CD4-positive, alpha-beta T cell (primary cell): Measurements from ENCODE around the gene TGIF2. TPM values are rescaled to one million over a fixed set of nuclear protein-coding genes. Genes with fewer than 3 reads are reported as not detected.

Experiments used
- ATAC-seq: fragments of 200-7000 bp; cut with Tn5 transposase; one replicate; pipeline ENCODE4 v1.10.0; 2022; ENCODE audit warnings: mild to moderate bottlenecking; ENCODE audit not compliant: poor library complexity
- CTCF ChIA-PET: fragments of 350-600 bp; sonication (Branson Sonifier 250); formaldehyde crosslinking; loops from one replicate; lab custom pipeline; 2021; ENCODE audit warnings: antibody characterized with exemption, inconsistent platforms; lab: Charles Lee
- POLR2A ChIA-PET: fragments of 350-600 bp; sonication (Branson Sonifier 250); formaldehyde crosslinking; loops from one replicate; lab custom pipeline; 2021; ENCODE audit warnings: antibody characterized with exemption, inconsistent platforms; lab: Charles Lee
- DNase-seq, 14 experiments: peaks; one replicate each; pipeline ENCODE4 v3.0.0-alpha.2; 2013 to 2020; ENCODE audit warnings: mixed read lengths in 2 of 14
- H3K27ac ChIP-seq, 2 donors: one replicate each; pipeline versions ENCODE4 v1.5.1 to v1.7.0; 2013; ENCODE audit warnings: low read length in 2 of 2, low read depth in 1 of 2, mild to moderate bottlenecking in 1 of 2
- H3K27me3 ChIP-seq, 2 experiments: 1 replicate in 1 of 2; 2 replicates in 1 of 2; pipeline versions ENCODE4 v1.6.1 to v1.7.0; 2013; ENCODE audit warnings: low read length in 2 of 2, control low read depth in 1 of 2, mild to moderate bottlenecking in 1 of 2, moderate library complexity in 1 of 2; ENCODE audit not compliant: insufficient read depth in 2 of 2, control insufficient read depth in 1 of 2
- H3K36me3 ChIP-seq: one replicate; pipeline ENCODE4 v1.6.1; 2013; ENCODE audit warnings: low read length, control low read depth; ENCODE audit not compliant: insufficient read depth
- H3K4me1 ChIP-seq: one replicate; pipeline ENCODE4 v1.6.1; 2013; ENCODE audit warnings: low read length, control low read depth; ENCODE audit not compliant: insufficient read depth
- H3K4me3 ChIP-seq: one replicate; pipeline ENCODE4 v1.5.1; 2013; ENCODE audit warnings: mild to moderate bottlenecking, low read length, moderate library complexity
- H3K9me3 ChIP-seq, 2 experiments: 1 replicate in 1 of 2; 2 replicates in 1 of 2; pipeline versions ENCODE4 v1.6.1 to v1.7.0; 2013; ENCODE audit warnings: low read length in 2 of 2, mild to moderate bottlenecking in 2 of 2, control low read depth in 1 of 2, moderate library complexity in 1 of 2; ENCODE audit not compliant: control insufficient read depth in 1 of 2, insufficient read depth in 1 of 2
- H3K27ac Mint-ChIP-seq: one replicate; pipeline ENCODE4 v1.8.0; 2020; ENCODE audit warnings: mixed read lengths
- H3K27me3 Mint-ChIP-seq: one replicate; pipeline ENCODE4 v1.8.0; 2021; ENCODE audit warnings: mixed read lengths
- H3K36me3 Mint-ChIP-seq: one replicate; pipeline ENCODE4 v1.8.0; 2021; ENCODE audit warnings: low read depth, mixed read lengths
- H3K4me1 Mint-ChIP-seq: one replicate; pipeline ENCODE4 v1.8.0; 2021; ENCODE audit warnings: low read depth, mixed read lengths
- H3K4me3 Mint-ChIP-seq: one replicate; pipeline ENCODE4 v1.8.0; 2020; ENCODE audit warnings: mild to moderate bottlenecking, mixed read lengths
- H3K9me3 Mint-ChIP-seq: one replicate; pipeline ENCODE4 v1.8.0; 2020; ENCODE audit warnings: mixed read lengths
- intact Hi-C, 2 experiments: fragments of 100-400 bp; cut with DNase I in 1 of 2; cut with micrococcal nuclease in 1 of 2; formaldehyde crosslinking; loops; one replicate each; pipeline versions ENCODE4 v1.15.1 to v1.9.0; 2023 to 2025; cut with DNase I, micrococcal nuclease
- total RNA-seq, 174 experiments: library from RNA in 2 of 174; stranded (reverse) in 2 of 174; gene quantifications; one replicate each; pipeline ENCODE4 v1.2.3 and lab custom pipeline; 2021 to 2026
- TF ChIP-seq, protein P1 (sequence below): fragments of 200-600 bp; IDR thresholded peaks from one replicate; pipeline ENCODE4 v1.8.0; 2022; ENCODE audit warnings: antibody characterized with exemption, mild to moderate bottlenecking

Gene TGIF2
- total RNA-seq, 2 experiments from 2014 or later, result 29.2 to 34.5 TPM

DNA sequence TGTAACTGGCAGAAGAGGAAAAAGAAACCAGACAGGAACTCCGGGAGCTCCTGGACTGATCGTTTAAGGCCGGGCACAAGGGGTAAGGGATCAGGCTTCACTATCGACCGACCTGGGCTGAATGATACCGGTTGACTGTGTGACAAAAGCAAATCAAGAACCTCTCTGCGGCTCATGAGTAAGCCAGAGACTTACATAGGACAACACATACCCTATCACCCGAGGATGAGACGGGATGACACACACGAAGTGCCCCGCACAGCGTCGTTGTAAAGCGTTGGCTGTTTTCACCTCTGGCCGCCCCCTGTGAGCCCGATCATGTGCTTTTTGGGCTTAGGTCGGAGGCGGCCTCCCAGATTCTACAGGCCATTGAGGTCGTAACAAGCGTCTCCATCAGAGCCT, 695 bp upstream of the TGIF2 start:
- intact Hi-C loops, result loop anchor here (1.0 to 5.0 kb wide), 5 partner anchors 16 to 110 kb away; partner anchors contain the start of gene RAB5IF (in 2 of the 2)
- H3K27me3 ChIP-seq, result no peaks in the 10 kb centered on the region

DNA sequence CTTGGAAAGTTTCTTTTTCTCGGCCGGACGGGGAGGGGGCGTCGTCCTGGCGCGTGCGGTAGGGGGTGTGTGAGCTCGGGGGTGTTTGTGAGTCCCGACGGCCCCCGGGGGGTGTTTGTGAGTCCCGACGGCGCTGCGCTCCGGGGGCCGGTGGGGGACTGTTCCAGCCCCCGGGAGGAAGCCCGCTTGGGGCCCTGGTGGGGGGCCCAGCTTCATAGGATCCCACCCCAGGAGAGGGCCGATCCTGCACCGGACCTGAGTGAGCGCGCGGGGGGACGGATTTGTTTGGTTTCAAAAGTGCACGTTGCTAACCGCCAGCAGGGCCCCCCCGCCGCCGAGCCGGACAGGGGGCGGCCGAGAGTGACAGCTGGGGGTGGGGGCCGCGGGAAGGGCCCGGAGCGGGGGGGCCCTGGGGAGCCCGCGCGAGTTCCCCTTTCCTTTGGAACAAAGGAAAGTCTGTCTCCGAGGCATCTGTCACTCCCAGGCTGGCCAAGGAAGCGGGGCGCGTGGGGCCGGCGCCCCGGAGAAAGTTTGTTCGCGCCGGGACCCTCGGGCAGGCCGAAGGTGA, 485 bp downstream of the TGIF2 start:
- peaks cover 26% of the 10 kb centered on the region for H3K36me3 Mint-ChIP-seq
- H3K4me3 ChIP-seq, result peak overlapping the region; percentile 97
- H3K27me3 ChIP-seq, result no peaks in the 10 kb centered on the region
- ChIA-PET POLR2A (interaction anchor here (0.7 to 8.2 kb wide), 18 partner anchors 13 to 954 kb away, joined by 3 to 121 read pairs (median 6); partner anchors contain the start of genes BLCAP, DSN1, RAB5IF and RBM39), CTCF (interaction anchor here (1.0 to 8.5 kb wide), 4 partner anchors 10 to 39 kb away, joined by 3 to 57 read pairs (median 15); partner anchors contain the start of gene RAB5IF)
- DNase-seq, result peak in 7 of 14 experiments; percentile 12 to 68 (median 46)
- no peaks in the 10 kb centered on the region for H3K27me3 Mint-ChIP-seq
- H3K9me3 Mint-ChIP-seq, result no peaks in the 10 kb centered on the region
- H3K4me1 ChIP-seq, result peaks cover 45% of the 10 kb centered on the region
- H3K27ac Mint-ChIP-seq, result peak overlapping the region; percentile 97
- intact Hi-C loops, result loop anchor here (1.0 to 5.0 kb wide), 5 partner anchors 17 to 523 kb away; partner anchors contain the start of gene RAB5IF (in 2 of the 2)
- H3K4me1 Mint-ChIP-seq, result peaks cover 40% of the 10 kb centered on the region
- H3K9me3 ChIP-seq, result no peaks in the 10 kb centered on the region
- H3K27ac ChIP-seq, result peak overlapping the region; percentile 100
- peak overlapping the region; percentile 75 for H3K4me3 Mint-ChIP-seq
- peaks cover 6% of the 10 kb centered on the region for H3K36me3 ChIP-seq
- TF ChIP-seq, protein P1, sequence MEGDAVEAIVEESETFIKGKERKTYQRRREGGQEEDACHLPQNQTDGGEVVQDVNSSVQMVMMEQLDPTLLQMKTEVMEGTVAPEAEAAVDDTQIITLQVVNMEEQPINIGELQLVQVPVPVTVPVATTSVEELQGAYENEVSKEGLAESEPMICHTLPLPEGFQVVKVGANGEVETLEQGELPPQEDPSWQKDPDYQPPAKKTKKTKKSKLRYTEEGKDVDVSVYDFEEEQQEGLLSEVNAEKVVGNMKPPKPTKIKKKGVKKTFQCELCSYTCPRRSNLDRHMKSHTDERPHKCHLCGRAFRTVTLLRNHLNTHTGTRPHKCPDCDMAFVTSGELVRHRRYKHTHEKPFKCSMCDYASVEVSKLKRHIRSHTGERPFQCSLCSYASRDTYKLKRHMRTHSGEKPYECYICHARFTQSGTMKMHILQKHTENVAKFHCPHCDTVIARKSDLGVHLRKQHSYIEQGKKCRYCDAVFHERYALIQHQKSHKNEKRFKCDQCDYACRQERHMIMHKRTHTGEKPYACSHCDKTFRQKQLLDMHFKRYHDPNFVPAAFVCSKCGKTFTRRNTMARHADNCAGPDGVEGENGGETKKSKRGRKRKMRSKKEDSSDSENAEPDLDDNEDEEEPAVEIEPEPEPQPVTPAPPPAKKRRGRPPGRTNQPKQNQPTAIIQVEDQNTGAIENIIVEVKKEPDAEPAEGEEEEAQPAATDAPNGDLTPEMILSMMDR, result no peak
- ATAC-seq, result peak; percentile 0

More for the DNA sequence above, 695 bp upstream of the TGIF2 start:
- Histone ChIP-seq H3K36me3 (no peaks in the 10 kb centered on the region), H3K9me3 (no peaks in the 10 kb centered on the region), H3K4me3 (peak overlapping the region; percentile 59), H3K27ac (peak overlapping the region; percentile 94 to 96), H3K4me1 (peaks cover 41% of the 10 kb centered on the region)
- peak; percentile 66 for ATAC-seq
- Mint-ChIP-seq H3K27me3 (no peaks in the 10 kb centered on the region), H3K36me3 (peaks cover 21% of the 10 kb centered on the region), H3K27ac (peak overlapping the region; percentile 97), H3K4me1 (peaks cover 40% of the 10 kb centered on the region), H3K9me3 (no peaks in the 10 kb centered on the region), H3K4me3 (peak overlapping the region; percentile 95)
- TF ChIP-seq, protein P1, result no peak
- ChIA-PET CTCF (interaction anchor here (1.0 to 8.5 kb wide), 5 partner anchors 12 to 32 kb away, joined by 3 to 57 read pairs (median 4); partner anchors contain the start of gene RAB5IF), POLR2A (interaction anchor here (0.8 to 8.2 kb wide), 12 partner anchors 14 to 830 kb away, joined by 3 to 121 read pairs (median 6); partner anchors contain the start of genes RAB5IF, RBM39, SCAND1 and SLA2)
- peak; percentile 46 to 90 (median 62) for DNase-seq

DNA sequence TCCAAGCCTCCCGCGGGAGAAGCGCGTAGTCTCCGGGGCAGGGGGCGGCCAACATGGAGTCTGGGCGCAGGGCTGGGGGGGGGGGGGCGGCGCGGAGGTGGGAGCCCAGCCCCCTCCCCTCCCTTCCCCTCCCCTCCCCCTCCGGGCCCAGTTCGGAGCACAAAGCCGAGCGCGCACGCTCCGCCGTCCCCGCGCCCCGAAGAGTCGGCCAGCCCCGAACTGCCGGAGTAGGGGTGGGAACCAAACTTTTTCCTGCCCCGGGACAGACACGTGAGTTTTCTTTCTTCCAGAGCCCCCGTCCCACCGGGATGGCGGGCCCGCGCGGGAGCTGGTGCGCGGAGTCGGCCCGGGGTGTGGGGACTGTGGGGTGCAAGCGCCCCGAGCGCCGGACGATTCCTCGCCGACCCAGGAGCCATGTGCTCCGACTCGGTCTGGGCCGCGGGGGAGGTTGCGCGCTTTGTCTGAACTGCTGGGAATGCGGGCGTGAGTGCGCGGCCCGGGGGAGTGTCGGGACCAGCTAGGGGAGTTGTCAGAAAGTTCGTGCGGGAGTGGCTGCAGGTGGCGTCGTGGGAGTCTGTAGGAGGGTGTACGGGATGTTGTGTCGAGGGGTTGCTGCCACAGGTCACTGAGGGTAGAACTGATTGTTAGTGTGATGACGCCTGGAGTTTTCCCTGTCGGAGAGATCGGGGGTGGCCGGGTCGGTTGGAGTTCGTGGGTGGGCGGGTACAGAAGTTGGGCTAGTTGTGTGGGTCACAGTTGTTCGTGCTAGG, 1.2 kb downstream of the TGIF2 start:
- POLR2A ChIA-PET, result interaction anchor here (0.8 to 8.2 kb wide), 15 partner anchors 9 to 832 kb away, joined by 3 to 121 read pairs (median 6); partner anchors contain the start of genes DSN1, RAB5IF, RBM39 and SLA2
- Mint-ChIP-seq H3K36me3 (peaks cover 32% of the 10 kb centered on the region), H3K27ac (peak overlapping the region; percentile 97), H3K4me1 (peaks cover 40% of the 10 kb centered on the region), H3K4me3 (peak overlapping the region; percentile 90), H3K27me3 (no peaks in the 10 kb centered on the region), H3K9me3 (no peaks in the 10 kb centered on the region)
- peak overlapping the region; percentile 100 for H3K27ac ChIP-seq
- H3K27me3 ChIP-seq, result no peaks in the 10 kb centered on the region
- H3K4me3 ChIP-seq, result peak overlapping the region; percentile 97
- H3K36me3 ChIP-seq, result peaks cover 11% of the 10 kb centered on the region
- peaks cover 45% of the 10 kb centered on the region for H3K4me1 ChIP-seq
- peak; percentile 35 for ATAC-seq
- H3K9me3 ChIP-seq, result no peaks in the 10 kb centered on the region
- peak in 12 of 14 experiments; percentile 31 to 73 (median 53) for DNase-seq
- TF ChIP-seq, protein P1, result no peak
- CTCF ChIA-PET, result interaction anchor here (0.7 to 8.5 kb wide), 4 partner anchors 17 to 38 kb away, joined by 3 to 57 read pairs (median 15); partner anchors contain the start of gene RAB5IF
- intact Hi-C loops, result loop anchor here (2.0 to 5.0 kb wide), 3 partner anchors 20 to 524 kb away; no protein-coding TSS in a partner anchor
